HG03135 (cell line): ENCODE data around the gene ABCB1.

Experiments used
- ATAC-seq: cut with Tn5 transposase; IDR thresholded peaks from one replicate; pipeline ENCODE4 v1.9.1; 2021; ENCODE audit warnings: mild to moderate bottlenecking, moderate library complexity; ENCODE audit not compliant: unreplicated experiment

The ABCB1 gene

GRCh38 chr7:87600130-87601124 lies at the start of gene ABCB1:
TSS of gene ABCB1 (minus strand) at chr7:87600884. CDS start at chr7:87600184, 700 bp downstream.
- ATAC-seq = peak; percentile 51

- no peak for ATAC-seq
These were observed 47.6 kb upstream of the ABCB1 start for GRCh38 chr7:87648316-87648715.

- ATAC-seq = no peak
These were observed 44.8 kb upstream of the ABCB1 start for GRCh38 chr7:87645446-87645845.

- no peak for ATAC-seq
These were observed 35.2 kb upstream of the ABCB1 start for GRCh38 chr7:87635921-87636320.

- no peak for ATAC-seq
These were observed 28.3 kb upstream of the ABCB1 start for GRCh38 chr7:87628780-87629569.

- ATAC-seq = peak; percentile 40
These were observed 26.9 kb upstream of the ABCB1 start for GRCh38 chr7:87627634-87627994.

GRCh38 chr7:87625101-87625500 lies 24.4 kb upstream of the ABCB1 start:
- no peak for ATAC-seq

GRCh38 chr7:87624628-87625027 lies 23.9 kb upstream of the ABCB1 start:
- ATAC-seq = no peak

GRCh38 chr7:87615197-87615596 lies 14.5 kb upstream of the ABCB1 start:
- no peak for ATAC-seq

- no peak for ATAC-seq
These were observed 9.2 kb upstream of the ABCB1 start for GRCh38 chr7:87609916-87610315.

GRCh38 chr7:87608431-87608830 lies 7.7 kb upstream of the ABCB1 start:
- no peak for ATAC-seq

- ATAC-seq = no peak
These were observed 3.6 kb upstream of the ABCB1 start for GRCh38 chr7:87604264-87604663.

GRCh38 chr7:87599336-87599735 lies 1.3 kb downstream of the ABCB1 start:
- ATAC-seq = peak; percentile 96

- peak; percentile 28 for ATAC-seq
These were observed 2.3 kb downstream of the ABCB1 start for GRCh38 chr7:87598234-87599009.

- ATAC-seq = no peak
These were observed 4.0 kb downstream of the ABCB1 start for GRCh38 chr7:87596696-87597095.

GRCh38 chr7:87596136-87596535 lies 4.5 kb downstream of the ABCB1 start:
- ATAC-seq = no peak

- ATAC-seq = no peak
These were observed 8.4 kb downstream of the ABCB1 start for GRCh38 chr7:87592300-87592699.

- ATAC-seq = no peak
These were observed 9.5 kb downstream of the ABCB1 start for GRCh38 chr7:87591211-87591610.

- ATAC-seq = no peak
These were observed 10.1 kb downstream of the ABCB1 start for GRCh38 chr7:87590578-87590977.

- ATAC-seq = no peak
These were observed 11.1 kb downstream of the ABCB1 start for GRCh38 chr7:87589631-87590030.

GRCh38 chr7:87581723-87582122 lies 19.0 kb downstream of the ABCB1 start:
- ATAC-seq = no peak
